Panc1 (cell line): Measurements from ENCODE around the gene WWOX.

Experiments
- CTCF ChIP-seq: fragments of 450-650 bp; IDR thresholded peaks from 2 replicates; pipeline ENCODE4 v1.5.1; 2017; ENCODE audit warnings: mild to moderate bottlenecking
- POLR2AphosphoS5 ChIP-seq: IDR thresholded peaks from 2 replicates; pipeline ENCODE4 v1.6.1; 2012; ENCODE audit warnings: mild to moderate bottlenecking, low read depth, low read length, moderate library complexity
- REST ChIP-seq, 2 experiments: IDR thresholded peaks; 2 replicates each; pipeline ENCODE4 v1.6.1; 2011 to 2012; ENCODE audit warnings: low read depth in 2 of 2, control low read depth in 1 of 2, low read length in 1 of 2, mild to moderate bottlenecking in 1 of 2, moderate library complexity in 1 of 2; ENCODE audit not compliant: insufficient read depth in 1 of 2

- TF ChIP-seq CTCF (no peak), REST (IDR thresholded peaks at IDR 0.05; ENCODE audit: insufficient read depth in 1 of 2, low read depth in 2 of 2, low read length in 1 of 2) (no peak), POLR2AphosphoS5 (no peak)
Observed at GRCh38 chr16:78832100-78832499, 732.6 kb downstream of the WWOX start.
